ENCODE results near the gene MAD1L1. TPM values are rescaled to one million over a fixed set of nuclear protein-coding genes. Genes with fewer than 3 reads are reported as not detected.

Gene MAD1L1
- total and polyA plus RNA-seq, 4 donors: 12.8 to 20.7 (median 16.5) TPM

DNA sequence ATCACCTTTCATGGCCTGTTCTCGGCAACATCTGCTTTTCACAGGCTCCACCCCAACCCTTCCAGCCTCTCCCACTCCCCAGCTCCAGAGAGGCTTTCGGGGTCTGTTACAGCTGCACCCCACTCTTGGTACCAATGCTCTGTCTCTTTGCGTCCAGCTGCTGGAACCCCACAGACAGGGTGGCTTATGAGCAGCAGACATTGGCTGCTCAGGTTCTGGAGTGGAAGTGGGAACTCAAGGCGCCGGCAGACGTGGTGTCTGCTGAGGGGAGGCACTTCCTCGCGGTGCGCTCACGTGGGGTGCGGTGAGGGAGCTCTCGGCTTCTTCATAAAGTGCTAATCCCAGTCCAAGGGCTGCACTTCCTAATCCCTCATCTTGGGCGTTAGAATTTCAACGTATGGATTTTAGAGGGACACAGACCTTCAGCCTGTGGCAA, 377.0 kb downstream of the MAD1L1 start (continued):
- TF ChIP-seq, protein P1, sequence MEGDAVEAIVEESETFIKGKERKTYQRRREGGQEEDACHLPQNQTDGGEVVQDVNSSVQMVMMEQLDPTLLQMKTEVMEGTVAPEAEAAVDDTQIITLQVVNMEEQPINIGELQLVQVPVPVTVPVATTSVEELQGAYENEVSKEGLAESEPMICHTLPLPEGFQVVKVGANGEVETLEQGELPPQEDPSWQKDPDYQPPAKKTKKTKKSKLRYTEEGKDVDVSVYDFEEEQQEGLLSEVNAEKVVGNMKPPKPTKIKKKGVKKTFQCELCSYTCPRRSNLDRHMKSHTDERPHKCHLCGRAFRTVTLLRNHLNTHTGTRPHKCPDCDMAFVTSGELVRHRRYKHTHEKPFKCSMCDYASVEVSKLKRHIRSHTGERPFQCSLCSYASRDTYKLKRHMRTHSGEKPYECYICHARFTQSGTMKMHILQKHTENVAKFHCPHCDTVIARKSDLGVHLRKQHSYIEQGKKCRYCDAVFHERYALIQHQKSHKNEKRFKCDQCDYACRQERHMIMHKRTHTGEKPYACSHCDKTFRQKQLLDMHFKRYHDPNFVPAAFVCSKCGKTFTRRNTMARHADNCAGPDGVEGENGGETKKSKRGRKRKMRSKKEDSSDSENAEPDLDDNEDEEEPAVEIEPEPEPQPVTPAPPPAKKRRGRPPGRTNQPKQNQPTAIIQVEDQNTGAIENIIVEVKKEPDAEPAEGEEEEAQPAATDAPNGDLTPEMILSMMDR (IDR thresholded peaks at IDR 0.05; ENCODE audit: low read depth, low read length, missing input control): no peak
- TF ChIP-seq, protein P2, sequence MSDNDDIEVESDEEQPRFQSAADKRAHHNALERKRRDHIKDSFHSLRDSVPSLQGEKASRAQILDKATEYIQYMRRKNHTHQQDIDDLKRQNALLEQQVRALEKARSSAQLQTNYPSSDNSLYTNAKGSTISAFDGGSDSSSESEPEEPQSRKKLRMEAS (IDR thresholded peaks at IDR 0.05): no peak

DNA sequence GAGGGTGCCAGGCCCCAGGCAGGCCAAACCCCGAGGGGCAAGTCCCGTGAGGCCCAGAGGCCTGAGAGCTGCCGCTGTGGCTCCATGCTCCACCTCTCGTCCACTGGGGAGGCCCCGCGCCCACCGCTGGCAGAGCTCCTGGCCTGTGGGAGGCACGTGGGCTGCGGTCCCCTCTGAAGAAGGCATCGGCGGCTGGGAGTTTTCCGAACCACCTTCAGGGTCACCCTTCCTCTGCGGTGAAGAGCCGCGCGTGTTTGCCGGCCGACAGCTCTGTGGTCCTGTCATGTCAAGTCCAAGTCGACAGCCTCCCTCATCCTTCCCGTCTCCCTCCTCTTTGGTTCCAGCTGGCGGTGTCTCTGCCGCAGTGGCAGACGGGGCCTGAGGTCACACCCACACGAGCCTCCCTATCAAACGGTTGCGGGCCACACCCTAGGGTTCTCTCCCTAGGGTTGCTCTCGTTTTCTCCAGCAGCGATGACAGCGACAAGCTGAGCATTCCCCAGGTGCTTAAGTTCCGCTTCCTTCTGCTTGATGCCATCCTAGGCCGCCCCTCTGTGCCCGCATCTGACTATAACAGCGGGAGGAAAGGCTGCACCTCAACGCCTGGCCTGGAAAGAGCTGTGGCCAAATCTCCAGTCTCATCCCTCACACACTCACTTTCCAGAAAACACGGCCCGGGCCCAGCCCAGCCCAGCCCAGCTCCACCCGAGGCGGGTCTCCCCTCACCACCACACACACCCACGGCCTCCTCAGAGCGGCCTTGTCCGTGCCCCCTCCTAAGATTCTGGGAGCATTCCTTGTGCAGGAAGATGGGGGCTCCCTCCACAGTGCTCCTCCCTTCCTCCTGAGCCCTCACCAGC, 377.6 kb downstream of the MAD1L1 start:
- Histone ChIP-seq H3K4me3 (ENCODE audit: low read depth in 1 of 3, low read length in 3 of 3) (no peak overlapping the region), H3K27me3 (ENCODE audit: control insufficient read depth in 4 of 4, insufficient read depth in 4 of 4, low read length in 3 of 4) (no peaks in the 10 kb centered on the region), H3K9ac (ENCODE audit: low read depth in 1 of 2, low read length in 2 of 2) (no peak overlapping the region), H3K27ac (ENCODE audit: low read depth in 1 of 2, low read length in 2 of 2) (no peak overlapping the region), H3K36me3 (ENCODE audit: control insufficient read depth in 4 of 4, insufficient read depth in 3 of 4, low read depth in 1 of 4, low read length in 3 of 4) (peaks cover 0 to 2% (median 0%) of the 10 kb centered on the region in 4 donors), H3K4me1 (ENCODE audit: control insufficient read depth in 4 of 4, insufficient read depth in 4 of 4, low read length in 3 of 4) (peaks cover 10 to 47% (median 31%) of the 10 kb centered on the region in 4 donors), H3K9me3 (ENCODE audit: control insufficient read depth in 4 of 4, low read length in 3 of 4) (no peaks in the 10 kb centered on the region)
- DNase-seq (ENCODE audit: low spot score): peak; percentile 66
- 96% methylated on average over 41 of the region's 41 CpGs for WGBS
- TF ChIP-seq NR2F2 (IDR thresholded peaks at IDR 0.05) (no peak), RXRA (IDR thresholded peaks at IDR 0.05) (no peak), HNF4A (conservative IDR thresholded peaks at IDR 0.05) (no peak), SP1 (IDR thresholded peaks at IDR 0.05) (no peak), YY1 (IDR thresholded peaks at IDR 0.05) (no peak), TAF1 (conservative IDR thresholded peaks at IDR 0.05) (no peak), HNF4G (IDR thresholded peaks at IDR 0.05) (no peak), EGR1 (IDR thresholded peaks at IDR 0.05; ENCODE audit: low read depth in 2 of 2) (no peak), FOXA2 (IDR thresholded peaks at IDR 0.05) (no peak), JUND (IDR thresholded peaks at IDR 0.05) (no peak), FOXA1 (IDR thresholded peaks at IDR 0.05) (no peak), GABPA (IDR thresholded peaks at IDR 0.05 in 1 of 2, conservative IDR thresholded peaks at IDR 0.05 in 1 of 2) (no peak), RAD21 (IDR thresholded peaks at IDR 0.05) (no peak)
- TF ChIP-seq, protein P3, sequence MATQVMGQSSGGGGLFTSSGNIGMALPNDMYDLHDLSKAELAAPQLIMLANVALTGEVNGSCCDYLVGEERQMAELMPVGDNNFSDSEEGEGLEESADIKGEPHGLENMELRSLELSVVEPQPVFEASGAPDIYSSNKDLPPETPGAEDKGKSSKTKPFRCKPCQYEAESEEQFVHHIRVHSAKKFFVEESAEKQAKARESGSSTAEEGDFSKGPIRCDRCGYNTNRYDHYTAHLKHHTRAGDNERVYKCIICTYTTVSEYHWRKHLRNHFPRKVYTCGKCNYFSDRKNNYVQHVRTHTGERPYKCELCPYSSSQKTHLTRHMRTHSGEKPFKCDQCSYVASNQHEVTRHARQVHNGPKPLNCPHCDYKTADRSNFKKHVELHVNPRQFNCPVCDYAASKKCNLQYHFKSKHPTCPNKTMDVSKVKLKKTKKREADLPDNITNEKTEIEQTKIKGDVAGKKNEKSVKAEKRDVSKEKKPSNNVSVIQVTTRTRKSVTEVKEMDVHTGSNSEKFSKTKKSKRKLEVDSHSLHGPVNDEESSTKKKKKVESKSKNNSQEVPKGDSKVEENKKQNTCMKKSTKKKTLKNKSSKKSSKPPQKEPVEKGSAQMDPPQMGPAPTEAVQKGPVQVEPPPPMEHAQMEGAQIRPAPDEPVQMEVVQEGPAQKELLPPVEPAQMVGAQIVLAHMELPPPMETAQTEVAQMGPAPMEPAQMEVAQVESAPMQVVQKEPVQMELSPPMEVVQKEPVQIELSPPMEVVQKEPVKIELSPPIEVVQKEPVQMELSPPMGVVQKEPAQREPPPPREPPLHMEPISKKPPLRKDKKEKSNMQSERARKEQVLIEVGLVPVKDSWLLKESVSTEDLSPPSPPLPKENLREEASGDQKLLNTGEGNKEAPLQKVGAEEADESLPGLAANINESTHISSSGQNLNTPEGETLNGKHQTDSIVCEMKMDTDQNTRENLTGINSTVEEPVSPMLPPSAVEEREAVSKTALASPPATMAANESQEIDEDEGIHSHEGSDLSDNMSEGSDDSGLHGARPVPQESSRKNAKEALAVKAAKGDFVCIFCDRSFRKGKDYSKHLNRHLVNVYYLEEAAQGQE (IDR thresholded peaks at IDR 0.05): no peak
- TF ChIP-seq, protein P4, sequence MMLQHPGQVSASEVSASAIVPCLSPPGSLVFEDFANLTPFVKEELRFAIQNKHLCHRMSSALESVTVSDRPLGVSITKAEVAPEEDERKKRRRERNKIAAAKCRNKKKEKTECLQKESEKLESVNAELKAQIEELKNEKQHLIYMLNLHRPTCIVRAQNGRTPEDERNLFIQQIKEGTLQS (IDR thresholded peaks at IDR 0.05): no peak
- TF ChIP-seq, protein P5, sequence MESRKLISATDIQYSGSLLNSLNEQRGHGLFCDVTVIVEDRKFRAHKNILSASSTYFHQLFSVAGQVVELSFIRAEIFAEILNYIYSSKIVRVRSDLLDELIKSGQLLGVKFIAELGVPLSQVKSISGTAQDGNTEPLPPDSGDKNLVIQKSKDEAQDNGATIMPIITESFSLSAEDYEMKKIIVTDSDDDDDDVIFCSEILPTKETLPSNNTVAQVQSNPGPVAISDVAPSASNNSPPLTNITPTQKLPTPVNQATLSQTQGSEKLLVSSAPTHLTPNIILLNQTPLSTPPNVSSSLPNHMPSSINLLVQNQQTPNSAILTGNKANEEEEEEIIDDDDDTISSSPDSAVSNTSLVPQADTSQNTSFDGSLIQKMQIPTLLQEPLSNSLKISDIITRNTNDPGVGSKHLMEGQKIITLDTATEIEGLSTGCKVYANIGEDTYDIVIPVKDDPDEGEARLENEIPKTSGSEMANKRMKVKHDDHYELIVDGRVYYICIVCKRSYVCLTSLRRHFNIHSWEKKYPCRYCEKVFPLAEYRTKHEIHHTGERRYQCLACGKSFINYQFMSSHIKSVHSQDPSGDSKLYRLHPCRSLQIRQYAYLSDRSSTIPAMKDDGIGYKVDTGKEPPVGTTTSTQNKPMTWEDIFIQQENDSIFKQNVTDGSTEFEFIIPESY (IDR thresholded peaks at IDR 0.05): no peak
- TF ChIP-seq, protein P2 (IDR thresholded peaks at IDR 0.05): no peak
- TF ChIP-seq, protein P1 (IDR thresholded peaks at IDR 0.05; ENCODE audit: low read depth, low read length, missing input control): no peak
